Measurements from ENCODE around the gene CCDC83. TPM values are rescaled to one million over a fixed set of nuclear protein-coding genes. Genes with fewer than 3 reads are reported as not detected.
"Not testable (repeated sequence)": the region's sequence is repeated elsewhere in the genome, so short reads cannot be mapped to it uniquely, and the experiment has no call there.

Gene CCDC83
- total RNA-seq, 6 experiments from 2014 or later: not detected

DNA sequence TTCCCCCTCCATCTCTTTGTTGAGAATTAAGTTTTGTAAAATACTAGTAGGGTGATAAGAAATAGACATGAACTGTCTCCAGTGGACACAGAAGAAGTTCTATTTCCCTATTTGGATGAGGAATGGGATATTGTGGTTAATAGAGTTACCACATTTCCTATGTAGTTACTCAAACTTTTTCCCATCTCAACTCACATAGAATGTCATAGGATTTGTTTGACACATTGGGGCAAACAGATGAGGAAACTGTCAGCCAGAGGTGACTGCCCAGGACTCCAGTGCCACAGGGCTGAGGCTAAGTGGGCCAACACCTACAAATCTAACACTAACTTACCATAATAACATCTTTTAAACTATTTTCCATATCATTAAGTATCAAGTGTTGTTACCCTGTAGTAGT lies 58.3 kb downstream of the CCDC83 start:
- TF ChIP-seq, protein P1, sequence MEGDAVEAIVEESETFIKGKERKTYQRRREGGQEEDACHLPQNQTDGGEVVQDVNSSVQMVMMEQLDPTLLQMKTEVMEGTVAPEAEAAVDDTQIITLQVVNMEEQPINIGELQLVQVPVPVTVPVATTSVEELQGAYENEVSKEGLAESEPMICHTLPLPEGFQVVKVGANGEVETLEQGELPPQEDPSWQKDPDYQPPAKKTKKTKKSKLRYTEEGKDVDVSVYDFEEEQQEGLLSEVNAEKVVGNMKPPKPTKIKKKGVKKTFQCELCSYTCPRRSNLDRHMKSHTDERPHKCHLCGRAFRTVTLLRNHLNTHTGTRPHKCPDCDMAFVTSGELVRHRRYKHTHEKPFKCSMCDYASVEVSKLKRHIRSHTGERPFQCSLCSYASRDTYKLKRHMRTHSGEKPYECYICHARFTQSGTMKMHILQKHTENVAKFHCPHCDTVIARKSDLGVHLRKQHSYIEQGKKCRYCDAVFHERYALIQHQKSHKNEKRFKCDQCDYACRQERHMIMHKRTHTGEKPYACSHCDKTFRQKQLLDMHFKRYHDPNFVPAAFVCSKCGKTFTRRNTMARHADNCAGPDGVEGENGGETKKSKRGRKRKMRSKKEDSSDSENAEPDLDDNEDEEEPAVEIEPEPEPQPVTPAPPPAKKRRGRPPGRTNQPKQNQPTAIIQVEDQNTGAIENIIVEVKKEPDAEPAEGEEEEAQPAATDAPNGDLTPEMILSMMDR (IDR thresholded peaks at IDR 0.05): no peak
- H3K9me3 Mint-ChIP-seq: peaks cover 9% of the 10 kb centered on the region
- no peaks in the 10 kb centered on the region for H3K4me1 Mint-ChIP-seq (ENCODE audit: low read depth)
- no peak for DNase-seq
- no peak overlapping the region for H3K27ac Mint-ChIP-seq
- H3K27me3 Mint-ChIP-seq (ENCODE audit: insufficient read depth): peaks cover 16% of the 10 kb centered on the region
- no peaks in the 10 kb centered on the region; the same call in 1 of the 2 replicates for H3K36me3 Mint-ChIP-seq (ENCODE audit: low read depth)
- no peak overlapping the region for H3K4me3 Mint-ChIP-seq

DNA sequence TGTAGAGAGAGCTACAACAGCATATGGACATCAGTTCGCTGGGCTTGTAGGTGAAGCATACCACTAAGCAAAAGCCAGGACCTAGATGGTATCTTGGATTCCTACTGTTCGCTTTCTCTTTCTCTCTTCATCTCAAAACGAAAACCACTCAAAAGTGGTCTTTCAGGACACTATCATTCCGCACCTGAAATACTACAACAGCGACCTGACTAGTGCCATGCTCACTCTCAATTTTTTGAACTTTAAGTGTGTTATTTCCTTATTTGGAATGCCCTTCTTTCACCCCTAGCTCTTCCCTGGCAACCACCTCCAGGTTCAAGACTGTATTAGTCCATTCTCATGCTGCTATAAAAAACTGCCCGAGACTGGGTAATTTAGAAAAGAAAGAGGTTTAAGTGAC lies 59.2 kb downstream of the CCDC83 start:
- no peak for DNase-seq
- Mint-ChIP-seq H3K27me3 (ENCODE audit: insufficient read depth) (peaks cover 18% of the 10 kb centered on the region), H3K4me3 (no peak overlapping the region), H3K36me3 (ENCODE audit: low read depth) (no peaks in the 10 kb centered on the region; the same call in 1 of the 2 replicates), H3K4me1 (ENCODE audit: low read depth) (no peaks in the 10 kb centered on the region), H3K27ac (no peak overlapping the region), H3K9me3 (peaks cover 9% of the 10 kb centered on the region)
- TF ChIP-seq, protein P1 (IDR thresholded peaks at IDR 0.05): no peak

DNA sequence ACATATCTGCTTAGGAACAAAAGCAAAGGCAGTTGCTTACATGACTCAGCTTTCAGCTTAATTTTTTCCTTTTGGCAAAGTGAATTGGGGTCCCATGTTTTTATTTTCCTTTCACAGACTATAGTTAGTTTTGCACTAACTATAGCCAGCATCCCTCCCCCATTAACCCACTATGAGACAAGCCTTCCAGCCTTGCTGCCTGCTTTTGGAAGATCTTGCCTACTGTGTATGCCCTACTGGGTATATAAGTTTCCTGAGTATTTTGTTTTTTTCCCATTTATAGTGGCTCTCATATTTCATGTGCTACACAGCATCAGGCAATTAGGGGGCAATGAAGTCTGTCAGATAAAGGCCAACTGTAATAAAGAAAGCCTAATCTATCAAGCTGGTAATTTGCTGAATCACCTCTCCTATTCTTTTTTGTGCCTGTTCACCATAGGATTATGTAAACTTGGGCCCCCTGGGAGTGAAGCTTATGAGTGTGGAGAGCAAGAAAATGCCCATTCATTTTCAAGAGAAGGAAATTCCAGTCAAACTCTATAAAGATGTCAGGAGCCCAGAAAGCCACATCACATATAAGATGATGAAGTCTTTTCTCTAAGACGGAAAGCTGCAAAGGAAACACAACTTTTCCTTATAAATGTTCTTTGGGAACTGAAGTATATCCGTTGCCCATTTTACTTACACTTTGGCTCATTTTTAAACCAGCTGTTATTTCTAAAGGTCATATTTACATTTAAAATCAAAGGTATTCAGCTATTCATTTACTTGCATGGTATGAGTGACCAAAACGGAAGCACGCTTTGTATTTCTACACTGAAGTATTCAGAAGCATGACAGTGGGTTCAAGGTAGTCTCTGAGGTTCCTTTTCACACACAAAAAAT lies 64.0 kb downstream of the CCDC83 start:
- H3K4me3 Mint-ChIP-seq: no peak overlapping the region
- H3K27ac Mint-ChIP-seq: no peak overlapping the region
- DNase-seq: no peak
- no peaks in the 10 kb centered on the region; the same call in 1 of the 2 replicates for H3K36me3 Mint-ChIP-seq (ENCODE audit: low read depth)
- no peaks in the 10 kb centered on the region for H3K4me1 Mint-ChIP-seq (ENCODE audit: low read depth)
- peaks cover 9% of the 10 kb centered on the region for H3K9me3 Mint-ChIP-seq
- TF ChIP-seq, protein P1 (IDR thresholded peaks at IDR 0.05): no peak
- peaks cover 27% of the 10 kb centered on the region for H3K27me3 Mint-ChIP-seq (ENCODE audit: insufficient read depth)

DNA sequence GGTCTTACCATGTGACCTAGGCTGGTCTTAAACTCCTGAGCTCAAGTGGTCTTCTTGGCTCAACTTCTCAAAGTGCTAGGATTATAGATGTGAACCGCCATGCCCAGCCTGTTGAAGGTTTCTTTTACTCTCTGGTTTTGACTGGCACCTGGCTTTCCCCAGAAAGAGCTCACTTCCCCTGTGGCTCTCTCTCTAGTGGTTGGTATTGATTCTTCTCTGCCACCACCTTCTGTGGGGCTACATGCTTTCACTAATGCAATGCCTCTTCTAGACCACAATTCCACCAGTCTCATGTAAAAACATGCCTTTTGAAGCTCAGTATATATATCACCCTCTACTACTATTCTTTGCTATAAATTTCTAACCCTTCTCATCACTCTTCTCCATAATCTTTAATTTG lies 67.2 kb downstream of the CCDC83 start:
- peaks cover 38% of the 10 kb centered on the region for H3K27me3 Mint-ChIP-seq (ENCODE audit: insufficient read depth)
- H3K4me3 Mint-ChIP-seq: no peak overlapping the region
- H3K27ac Mint-ChIP-seq: no peak overlapping the region
- no peak for DNase-seq
- H3K4me1 Mint-ChIP-seq (ENCODE audit: low read depth): no peaks in the 10 kb centered on the region
- no peaks in the 10 kb centered on the region for H3K36me3 Mint-ChIP-seq (ENCODE audit: low read depth)
- no peaks in the 10 kb centered on the region for H3K9me3 Mint-ChIP-seq
- TF ChIP-seq, protein P1 (IDR thresholded peaks at IDR 0.05): no peak

DNA sequence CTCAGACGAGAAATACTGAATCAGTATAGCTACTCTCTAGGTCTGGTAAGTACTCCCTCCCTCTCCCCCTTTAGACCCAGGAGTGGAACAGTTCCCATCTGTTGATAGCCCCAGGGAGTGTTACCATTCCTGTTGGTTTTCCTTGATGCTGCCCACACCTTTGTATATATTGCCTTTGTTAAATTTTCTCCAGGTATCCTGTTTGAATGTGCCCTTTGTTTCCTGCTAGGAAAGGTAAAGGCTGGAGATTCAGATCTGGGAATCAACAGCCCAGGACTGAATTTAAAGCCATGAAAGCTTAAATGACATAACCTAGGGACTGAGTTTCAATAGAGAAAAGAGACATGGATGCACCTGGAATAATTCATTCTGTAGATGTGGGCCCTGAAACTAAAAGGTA lies 68.3 kb downstream of the CCDC83 start:
- H3K4me1 Mint-ChIP-seq (ENCODE audit: low read depth): no peaks in the 10 kb centered on the region
- TF ChIP-seq, protein P1 (IDR thresholded peaks at IDR 0.05): no peak
- DNase-seq: no peak

DNA sequence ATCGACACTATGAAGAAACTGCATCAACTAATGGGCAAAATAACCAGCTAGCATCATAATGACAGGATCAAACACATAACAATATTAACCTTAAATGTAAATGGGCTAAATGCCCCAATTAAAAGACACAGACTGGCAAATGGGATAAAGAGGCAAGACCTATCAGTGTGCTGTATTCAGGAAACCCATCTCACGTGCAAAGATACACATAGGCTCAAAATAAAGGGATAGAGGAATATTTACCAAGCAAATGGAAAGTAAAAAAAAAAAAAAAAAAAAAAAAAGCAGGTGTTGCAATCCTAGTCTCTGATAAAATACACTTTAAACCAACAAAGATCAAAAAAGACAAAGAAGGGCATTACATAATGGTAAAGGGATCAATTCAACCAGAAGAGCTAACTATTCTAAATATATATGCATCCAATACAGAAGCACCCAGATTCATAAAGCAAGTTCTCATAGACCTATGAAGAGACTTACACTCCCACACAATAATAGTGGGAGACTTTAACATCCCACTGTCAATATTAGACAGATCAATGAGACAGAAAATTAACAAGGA lies 71.6 kb downstream of the CCDC83 start:
- DNase-seq; H3K36me3 Mint-ChIP-seq (ENCODE audit: low read depth); H3K27ac Mint-ChIP-seq; H3K4me3 Mint-ChIP-seq; H3K4me1 Mint-ChIP-seq (ENCODE audit: low read depth): not testable (repeated sequence)
- Mint-ChIP-seq H3K27me3 (ENCODE audit: insufficient read depth) (peaks cover 38% of the 10 kb centered on the region), H3K9me3 (peaks cover 12% of the 10 kb centered on the region)

More for the DNA sequence above, 68.3 kb downstream of the CCDC83 start:
- no peak overlapping the region for H3K4me3 Mint-ChIP-seq
- peaks cover 45% of the 10 kb centered on the region for H3K27me3 Mint-ChIP-seq (ENCODE audit: insufficient read depth)
- no peaks in the 10 kb centered on the region for H3K9me3 Mint-ChIP-seq
- H3K27ac Mint-ChIP-seq: no peak overlapping the region
- no peaks in the 10 kb centered on the region for H3K36me3 Mint-ChIP-seq (ENCODE audit: low read depth)

Measured in HFFc6 (cell line).